HuH-7.5 (cell line): Measurements from ENCODE around the gene NKX2-1.
"Not testable (repeated sequence)": the region's sequence is repeated elsewhere in the genome, so short reads cannot be mapped to it uniquely, and the experiment has no call there.

Experiments
- DNase-seq: peaks from one replicate; pipeline ENCODE4 v3.0.0; 2011; ENCODE audit warnings: low spot score

Gene NKX2-1

GRCh38 chr14:36519431-36520321 is at the start of gene NKX2-1:
NKX2-1 (minus strand) TSS chr14:36520232; CDS start chr14:36520129, 103 bp downstream.
- no peak for DNase-seq

GRCh38 chr14:36556811-36557433 is 36.9 kb upstream of the NKX2-1 start:
- no peak for DNase-seq

GRCh38 chr14:36555998-36556743 is 36.1 kb upstream of the NKX2-1 start:
- DNase-seq, result no peak

GRCh38 chr14:36553656-36554260 is 33.7 kb upstream of the NKX2-1 start:
- no peak for DNase-seq

- DNase-seq, result no peak
These were observed 30.9 kb upstream of the NKX2-1 start for GRCh38 chr14:36550899-36551298.

GRCh38 chr14:36544280-36544679 is 24.2 kb upstream of the NKX2-1 start:
- not testable (repeated sequence) for DNase-seq

GRCh38 chr14:36538051-36538450 is 18.0 kb upstream of the NKX2-1 start:
- DNase-seq, result no peak

GRCh38 chr14:36529062-36529461 is 9.0 kb upstream of the NKX2-1 start:
- no peak for DNase-seq

GRCh38 chr14:36525746-36526099 is 5.7 kb upstream of the NKX2-1 start:
- DNase-seq, result no peak

- peak; percentile 79 for DNase-seq
These were observed 5.1 kb upstream of the NKX2-1 start for GRCh38 chr14:36524874-36525745.

GRCh38 chr14:36524220-36524837 is 4.3 kb upstream of the NKX2-1 start:
- no peak for DNase-seq

- DNase-seq, result no peak
These were observed 3.1 kb upstream of the NKX2-1 start for GRCh38 chr14:36522972-36523715.

- no peak for DNase-seq
These were observed 2.4 kb upstream of the NKX2-1 start for GRCh38 chr14:36522347-36522971.

GRCh38 chr14:36521598-36522345 is 1.7 kb upstream of the NKX2-1 start:
- no peak for DNase-seq

- DNase-seq, result peak; percentile 90
These were observed 831 bp upstream of the NKX2-1 start for GRCh38 chr14:36520601-36521525.

- no peak for DNase-seq
These were observed 1.2 kb downstream of the NKX2-1 start for GRCh38 chr14:36518586-36519430.

- DNase-seq, result no peak
These were observed 1.9 kb downstream of the NKX2-1 start for GRCh38 chr14:36518031-36518585.
